Heart right ventricle (tissue), 16 donors: ENCODE data around the gene NXPH4. TPM values are rescaled to one million over a fixed set of nuclear protein-coding genes. Genes with fewer than 3 reads are reported as not detected.

ENCODE experiments used
- ATAC-seq, 8 donors: fragments of 200-7000 bp; cut with Tn5 transposase; one replicate each; pipeline ENCODE4 v1.9.1; 2020; ENCODE audit warnings: mild to moderate bottlenecking in 8 of 8, moderate library complexity in 8 of 8, moderate number of reproducible peaks in 1 of 8
- DNase-seq, 2 donors: peaks; one replicate each; pipeline ENCODE4 v3.0.0-alpha.2; 2020
- H3K27ac ChIP-seq, 10 donors: fragments of 200-600 bp; sonication (generic) in 2 of 10; one replicate each; pipeline versions ENCODE4 v1.5.0 to v1.8.0; 2020 to 2022; ENCODE audit warnings: mild to moderate bottlenecking in 3 of 10
- H3K27me3 ChIP-seq, 7 donors: fragments of 200-600 bp; one replicate each; pipeline ENCODE4 v1.8.0; 2021 to 2022; ENCODE audit warnings: mild to moderate bottlenecking in 2 of 7
- H3K36me3 ChIP-seq, 9 donors: fragments of 200-600 bp; sonication (generic) in 1 of 9; one replicate each; pipeline versions ENCODE4 v1.5.0 to v1.8.0; 2020 to 2022; ENCODE audit warnings: mild to moderate bottlenecking in 2 of 9
- H3K4me1 ChIP-seq, 9 donors: fragments of 200-600 bp; sonication (generic) in 1 of 9; one replicate each; pipeline versions ENCODE4 v1.5.0 to v1.8.0; 2020 to 2022; ENCODE audit warnings: mild to moderate bottlenecking in 4 of 9
- H3K4me3 ChIP-seq, 10 donors: fragments of 200-600 bp; sonication (generic) in 2 of 10; one replicate each; pipeline versions ENCODE4 v1.5.0 to v1.8.0; 2020 to 2022; ENCODE audit warnings: mild to moderate bottlenecking in 7 of 10, moderate library complexity in 2 of 10
- H3K9me3 ChIP-seq, 11 donors: fragments of 200-600 bp in 10 of 11; sonication (generic) in 2 of 11; one replicate each; pipeline versions ENCODE4 v1.5.0 to v1.8.0; 2013 to 2022; ENCODE audit warnings: mild to moderate bottlenecking in 2 of 11, control low read depth in 1 of 11, moderate library complexity in 1 of 11
- CTCF ChIP-seq, 9 donors: fragments of 200-600 bp; sonication (generic) in 2 of 9; IDR thresholded peaks; one replicate each; pipeline versions ENCODE4 v1.5.0 to v1.8.0; 2021 to 2022; ENCODE audit warnings: antibody characterized with exemption in 9 of 9, mild to moderate bottlenecking in 5 of 9, moderate library complexity in 1 of 9
- WGBS, 2 donors: extraction: QIAGEN DNeasy Blood & Tissue Kit; methylation state at CpG; one replicate each; pipeline ENCODE4 v1.1.7; 2013; ENCODE audit warnings: inconsistent platforms in 1 of 2; 5-methylcytosine and 5-hydroxymethylcytosine counted together
- intact Hi-C, 10 donors: fragments of 100-400 bp; cut with DNase I; formaldehyde crosslinking; loops; one replicate each; pipeline versions ENCODE4 v1.11.1 to v1.14.2; 2022
- polyA plus RNA-seq, 2 donors: library from polyadenylated mRNA; stranded (reverse); fragments of 200-250 nt; gene quantifications; one replicate each; pipeline ENCODE4 v1.2.3, GENCODE V29; 2013
- total RNA-seq, 10 donors: library from RNA; stranded (reverse); fragmentation: NEBNext Ultra II Directional in 3 of 10; extraction: Animal tissue kit (Norgen Biotek cat#: 25700) in 3 of 10; gene quantifications; one replicate each; pipeline versions ENCODE4 v1.2.1 to v1.2.4, GENCODE V29; 2021 to 2023
- donor health status: Arrhythmogenic right ventricular cardiomyopathy.
- donor health status: ischemic (EF 13 %, LVEDD 7.1; RV severe dilation, severe dysfunction).
- donor health status: healthy with polysubstance abuse.
- donor health status: DM: no; HTN: yes; CAD: no.
- donor health status: DM: no; HTN: no; CAD: no.
- donor health status: ischemic (EF 25% LVEDD 6.9; RV normal size, moderate dysfunction).
- donor health status: ischemic (EF 25% LVEDD 5.7; RV mildly dilated, moderate dysfunction).
- donor health status: healthy.
- donor health status: DM: yes; HTN: yes; CAD: no.
- donor health status: Ischemic cardiomyopathy.
- donor health status: ischemic (EF 35%, LVEDD 5.7; RV mildly dilated, moderate dysfunction).
- donor health status: nonischemic (EF 11% LVEDD 7.7; RV severe dilation, severe dysfunction).
- donor health status: DM: yes; HTN: yes; CAD: no.
- donor health status: PGD.
- donor health status: ischemic (EF 29% LVEDD 5.4; RV normal size, mild dysfunction).
- donor health status: nonischemic (EF 23%, LVEDD 6.1; RV moderate dilation, normal function).

Gene NXPH4
- total and polyA plus RNA-seq, 12 donors = 0.18 to 6.2 (median 1.8) TPM

DNA sequence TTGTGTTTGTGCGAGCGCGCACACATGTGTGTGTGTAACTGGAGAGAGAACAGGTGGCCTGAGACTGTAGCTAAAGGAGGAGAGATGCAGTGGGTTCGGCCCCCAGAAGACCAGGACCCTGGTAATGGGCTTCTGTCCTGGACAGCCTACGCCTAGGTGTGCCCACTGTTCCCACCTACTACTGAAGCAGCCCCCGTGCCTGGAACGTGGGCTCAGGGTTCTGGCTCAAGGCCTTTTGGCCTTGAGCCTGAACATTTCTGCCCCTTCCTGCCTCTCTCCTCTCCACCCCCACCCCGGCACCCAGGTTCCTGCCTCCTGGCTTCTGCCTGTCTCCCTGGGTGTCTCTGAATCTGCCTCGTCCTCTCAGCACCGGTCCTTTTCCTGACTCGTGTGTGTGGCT, 1.5 kb upstream of the NXPH4 start:
- peaks cover 0 to 38% (median 5%) of the 10 kb centered on the region in 9 donors for H3K36me3 ChIP-seq
- 37 to 40% methylated on average over 11 of the region's 11 CpGs for WGBS, 2 donors
- no peak overlapping the region for H3K4me3 ChIP-seq
- ATAC-seq (no peak), DNase-seq (no peak)
- intact Hi-C loops = loop anchor here in 2 of 10 donors (2.0 to 10.0 kb wide), 2 partner anchors 24 to 250 kb away; no protein-coding TSS in a partner anchor
- H3K27me3 ChIP-seq = peaks cover 8 to 66% (median 50%) of the 10 kb centered on the region in 7 donors
- no peaks in the 10 kb centered on the region for H3K9me3 ChIP-seq
- peaks cover 10 to 60% (median 46%) of the 10 kb centered on the region in 9 donors for H3K4me1 ChIP-seq
- no peak for TF ChIP-seq CTCF (IDR thresholded peaks at IDR 0.05)
- no peak overlapping the region for H3K27ac ChIP-seq

DNA sequence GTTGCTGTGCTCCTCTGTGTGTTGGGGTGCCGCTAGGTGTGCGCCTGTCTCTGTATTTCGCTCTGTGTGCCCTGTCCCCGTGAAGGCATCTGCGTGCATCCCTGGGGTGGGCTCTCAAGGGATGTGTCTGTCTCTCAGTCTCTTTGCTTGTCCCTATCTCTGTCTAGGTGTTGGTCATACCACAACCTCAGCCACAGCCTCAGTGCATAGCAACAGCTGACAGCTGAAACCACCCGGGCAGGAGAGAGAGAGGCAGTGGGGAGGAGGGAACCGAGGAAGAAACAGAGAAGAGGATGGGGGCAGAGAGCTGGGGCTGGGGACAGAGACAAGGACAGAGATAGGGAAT, 953 bp upstream of the NXPH4 start:
- Histone ChIP-seq H3K9me3 (no peaks in the 10 kb centered on the region), H3K36me3 (peaks cover 0 to 32% (median 5%) of the 10 kb centered on the region in 9 donors), H3K4me1 (peaks cover 10 to 64% (median 46%) of the 10 kb centered on the region in 9 donors), H3K4me3 (peak overlapping the region in 2 of 10 donors; percentile 57 to 61), H3K27ac (no peak overlapping the region), H3K27me3 (peaks cover 8 to 72% (median 56%) of the 10 kb centered on the region in 7 donors)
- ATAC-seq (peak in 1 of 8 donors; percentile 0), DNase-seq (no peak)
- intact Hi-C loops = loop anchor here in 2 of 10 donors (2.0 to 10.0 kb wide), 2 partner anchors 23 to 249 kb away; no protein-coding TSS in a partner anchor
- TF ChIP-seq CTCF (IDR thresholded peaks at IDR 0.05) = no peak
- WGBS, 2 donors = 16% methylated on average over 7 of the region's 7 CpGs

DNA sequence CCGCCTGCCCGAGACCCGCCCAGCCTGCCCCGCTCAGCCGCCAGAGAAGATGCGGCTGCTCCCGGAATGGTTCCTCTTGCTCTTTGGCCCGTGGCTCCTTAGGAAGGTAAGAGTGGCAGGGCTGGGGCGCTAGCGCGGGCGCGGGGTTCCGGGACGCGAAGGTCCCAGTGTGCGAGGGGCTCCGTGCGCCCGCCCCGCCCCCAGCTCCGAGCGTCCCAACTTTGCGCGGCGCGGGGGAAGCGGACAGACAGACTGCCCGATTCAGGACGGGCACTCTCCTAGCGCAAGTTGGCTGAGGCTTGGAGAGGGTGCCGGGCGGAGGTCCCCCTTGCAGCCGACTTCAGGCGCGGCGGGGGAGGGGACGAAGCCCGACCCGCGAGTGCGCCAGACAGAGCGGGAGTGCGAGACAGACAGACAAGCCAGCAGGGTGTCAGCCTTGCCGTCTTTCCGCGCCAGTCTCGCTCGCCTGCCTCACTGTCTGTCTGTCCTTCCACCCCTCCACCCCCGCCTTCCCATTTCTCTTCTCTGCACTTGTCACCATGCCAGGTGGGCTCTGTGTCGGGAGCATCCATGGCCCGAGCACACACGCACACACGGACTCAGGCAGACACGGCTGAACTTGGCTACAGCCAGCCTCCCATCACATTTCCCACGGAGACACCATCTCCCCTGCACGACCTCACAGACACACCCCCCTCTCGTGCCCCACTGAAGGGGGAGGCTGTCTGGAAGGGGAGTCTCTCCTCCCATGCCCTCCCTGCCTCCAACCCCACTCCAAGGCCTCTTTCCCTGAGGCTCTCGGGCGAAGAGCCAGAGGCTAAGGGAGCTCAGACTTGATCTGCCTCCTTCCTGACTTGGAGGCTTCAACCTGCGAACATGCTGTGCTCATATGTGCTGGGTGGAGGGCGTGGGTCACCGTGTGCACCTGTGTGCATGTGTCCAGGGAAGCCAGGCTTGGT, 606 bp downstream of the NXPH4 start:
- Histone ChIP-seq H3K4me3 (peak overlapping the region; percentile 34 to 65 (median 53)), H3K9me3 (no peaks in the 10 kb centered on the region), H3K27me3 (peaks cover 8 to 88% (median 71%) of the 10 kb centered on the region in 7 donors), H3K36me3 (peaks cover 0 to 16% (median 0%) of the 10 kb centered on the region in 9 donors), H3K4me1 (peaks cover 10 to 64% (median 46%) of the 10 kb centered on the region in 9 donors), H3K27ac (peak overlapping the region in 1 of 10 donors; percentile 43)
- DNase-seq = no peak
- no peak for TF ChIP-seq CTCF (IDR thresholded peaks at IDR 0.05)
- WGBS, 2 donors = 3 to 4% methylated on average over 63 of the region's 63 CpGs
- intact Hi-C loops = loop anchor here in 1 of 10 donors (10.0 kb wide), 1 partner anchor 248 kb away; no protein-coding TSS in a partner anchor
- ATAC-seq = no peak

- intact Hi-C loops = loop anchor here in 1 of 10 donors (10.0 kb wide), 1 partner anchor 247 kb away; no protein-coding TSS in a partner anchor
- no peak for TF ChIP-seq CTCF (IDR thresholded peaks at IDR 0.05)
- H3K27ac ChIP-seq = no peak overlapping the region
- no peaks in the 10 kb centered on the region for H3K9me3 ChIP-seq
- no peak overlapping the region for H3K4me3 ChIP-seq
- ATAC-seq (no peak), DNase-seq (no peak)
- peaks cover 0 to 7% (median 0%) of the 10 kb centered on the region in 9 donors for H3K36me3 ChIP-seq
- peaks cover 10 to 53% (median 39%) of the 10 kb centered on the region in 9 donors for H3K4me1 ChIP-seq
- 81 to 89% methylated on average over 5 of the region's 5 CpGs for WGBS, 2 donors
- H3K27me3 ChIP-seq = peaks cover 8 to 98% (median 81%) of the 10 kb centered on the region in 7 donors
Measured at GRCh38 chr12:57218030-57218853, 1.6 kb downstream of the NXPH4 start.
